KMS-11 (cell line): ENCODE results near the gene SLC22A12.

ENCODE experiments used
- H2AFZ ChIP-seq: fragments of 200-600 bp; sonication (generic); 2 replicates; pipeline ENCODE4 v1.6.1; 2016; ENCODE audit warnings: antibody characterized with exemption, mixed run types, low read depth
- H3K27ac ChIP-seq: fragments of 200-600 bp; sonication (generic); 2 replicates; pipeline ENCODE4 v1.6.1; 2016; ENCODE audit warnings: mild to moderate bottlenecking, mixed run types
- H3K27me3 ChIP-seq: fragments of 200-600 bp; sonication (generic); 2 replicates; pipeline ENCODE4 v1.6.1; 2017; ENCODE audit warnings: mild to moderate bottlenecking, low read depth, mixed run types, moderate library complexity; ENCODE audit not compliant: insufficient read depth
- H3K36me3 ChIP-seq: fragments of 200-600 bp; sonication (generic); 2 replicates; pipeline ENCODE4 v1.6.1; 2017; ENCODE audit warnings: mild to moderate bottlenecking, mixed run types; ENCODE audit not compliant: insufficient read depth
- H3K4me1 ChIP-seq: fragments of 200-600 bp; sonication (generic); 2 replicates; pipeline ENCODE4 v1.6.1; 2016; ENCODE audit warnings: mild to moderate bottlenecking, low read depth, mixed run types; ENCODE audit not compliant: poor library complexity, severe bottlenecking
- H3K4me2 ChIP-seq: fragments of 200-600 bp; sonication (generic); 2 replicates; pipeline ENCODE4 v1.7.0; 2016; ENCODE audit warnings: mild to moderate bottlenecking, mixed run types
- H3K4me3 ChIP-seq: fragments of 200-600 bp; sonication (generic); IDR thresholded peaks from 2 replicates; pipeline ENCODE4 v1.6.1; 2017; ENCODE audit warnings: low read depth, low read length, mixed read lengths; ENCODE audit not compliant: insufficient read depth
- H3K79me2 ChIP-seq: fragments of 200-600 bp; sonication (generic); 2 replicates; pipeline ENCODE4 v1.6.1; 2016; ENCODE audit warnings: low read depth, mixed run types; ENCODE audit not compliant: insufficient read depth
- H3K9ac ChIP-seq: fragments of 200-600 bp; sonication (generic); 2 replicates; pipeline ENCODE4 v1.6.1; 2016; ENCODE audit warnings: mild to moderate bottlenecking, mixed run types
- H4K20me1 ChIP-seq: fragments of 200-600 bp; sonication (generic); 2 replicates; pipeline ENCODE4 v1.6.1; 2016; ENCODE audit warnings: mild to moderate bottlenecking, mixed run types; ENCODE audit not compliant: insufficient read depth
- CTCF ChIP-seq: fragments of 200-600 bp; sonication (generic); conservative IDR thresholded peaks from 2 replicates; pipeline ENCODE4 v1.6.1; 2017; ENCODE audit warnings: low read depth, mild to moderate bottlenecking, antibody characterized with exemption, low read length, moderate library complexity, mixed read lengths

Gene SLC22A12

GRCh38 chr11:64604458-64605243, 13.6 kb downstream of the SLC22A12 start:
- peaks cover 80% of the 10 kb centered on the region for H3K27me3 ChIP-seq
- no peaks in the 10 kb centered on the region for H3K36me3 ChIP-seq
- no peak for TF ChIP-seq CTCF
- no peaks in the 10 kb centered on the region for H3K4me1 ChIP-seq
- H3K4me3 ChIP-seq: no peak overlapping the region
- H3K27ac ChIP-seq: no peak overlapping the region
- H3K4me2 ChIP-seq: no peak overlapping the region
- no peaks in the 10 kb centered on the region for H4K20me1 ChIP-seq
- H3K9ac ChIP-seq: no peak overlapping the region
- no peaks in the 10 kb centered on the region for H3K79me2 ChIP-seq
- no peak overlapping the region for H2AFZ ChIP-seq

DNA sequence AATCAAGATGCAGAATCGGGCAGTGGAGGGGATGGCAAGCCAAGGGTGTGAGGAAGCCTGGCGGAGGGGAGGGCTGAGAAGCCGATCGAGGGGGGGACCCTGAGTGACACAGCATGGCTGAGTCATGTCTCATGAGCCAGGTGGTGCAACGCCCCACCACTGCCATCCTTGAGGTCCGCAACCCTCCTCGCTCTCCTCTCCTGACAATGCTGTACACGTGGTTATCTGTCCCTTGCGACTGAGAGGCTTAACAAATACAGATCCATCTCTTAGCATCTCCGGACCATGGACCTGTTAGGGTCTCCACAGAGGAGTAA, 14.2 kb downstream of the SLC22A12 start:
- no peak overlapping the region for H2AFZ ChIP-seq
- H3K27me3 ChIP-seq: peaks cover 78% of the 10 kb centered on the region
- H3K4me1 ChIP-seq: no peaks in the 10 kb centered on the region
- no peak overlapping the region for H3K4me3 ChIP-seq
- H3K9ac ChIP-seq: no peak overlapping the region
- no peaks in the 10 kb centered on the region for H3K79me2 ChIP-seq
- no peak overlapping the region for H3K4me2 ChIP-seq
- H3K27ac ChIP-seq: no peak overlapping the region
- no peak for TF ChIP-seq CTCF
- H4K20me1 ChIP-seq: no peaks in the 10 kb centered on the region
- no peaks in the 10 kb centered on the region for H3K36me3 ChIP-seq

GRCh38 chr11:64605656-64606585, 14.9 kb downstream of the SLC22A12 start:
- Histone ChIP-seq H2AFZ (no peak overlapping the region), H4K20me1 (no peaks in the 10 kb centered on the region), H3K27ac (no peak overlapping the region), H3K27me3 (peaks cover 77% of the 10 kb centered on the region), H3K4me3 (no peak overlapping the region), H3K4me1 (no peaks in the 10 kb centered on the region), H3K36me3 (no peaks in the 10 kb centered on the region), H3K9ac (no peak overlapping the region), H3K4me2 (no peak overlapping the region), H3K79me2 (no peaks in the 10 kb centered on the region)
- TF ChIP-seq CTCF: no peak

DNA sequence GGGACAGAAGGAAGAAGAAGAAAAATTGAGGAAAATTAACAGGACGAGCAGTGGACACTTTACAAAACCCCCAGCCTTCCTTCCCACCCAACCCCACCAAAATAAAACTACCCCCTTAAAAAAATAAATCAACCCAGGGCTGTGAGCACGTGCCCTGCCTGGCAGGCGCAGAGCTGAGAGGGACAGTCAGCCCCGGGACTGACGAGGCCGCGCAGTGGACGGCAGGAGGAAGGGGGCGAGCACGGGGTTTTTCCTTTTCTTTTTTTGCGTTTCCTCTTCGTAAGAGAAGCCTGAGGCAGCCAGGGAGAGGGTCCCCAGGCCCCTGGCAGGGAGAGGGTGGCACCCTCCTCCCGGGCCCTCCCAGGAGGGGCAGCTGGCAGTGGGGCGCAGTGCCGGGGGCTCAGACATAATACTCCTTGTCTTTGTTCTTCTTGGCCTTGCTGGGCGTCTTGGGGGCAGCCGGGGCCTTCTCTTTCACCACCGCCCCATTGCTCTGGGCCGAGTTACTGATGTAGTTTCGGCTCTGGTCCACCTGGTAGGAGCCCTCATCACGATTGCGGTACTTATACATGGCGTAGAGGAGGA, 15.9 kb downstream of the SLC22A12 start:
- TF ChIP-seq CTCF: no peak
- no peaks in the 10 kb centered on the region for H4K20me1 ChIP-seq
- no peak overlapping the region for H3K27ac ChIP-seq

More for the DNA sequence above, 15.9 kb downstream of the SLC22A12 start:
- Histone ChIP-seq H3K4me2 (no peak overlapping the region), H3K4me3 (no peak overlapping the region), H2AFZ (no peak overlapping the region), H3K4me1 (no peaks in the 10 kb centered on the region), H3K27me3 (peaks cover 70% of the 10 kb centered on the region), H3K9ac (no peak overlapping the region), H3K79me2 (no peaks in the 10 kb centered on the region), H3K36me3 (no peaks in the 10 kb centered on the region)
